K562 (cell line): ENCODE measurements around the gene TRIM13. TPM values are rescaled to one million over a fixed set of nuclear protein-coding genes. Genes with fewer than 3 reads are reported as not detected.

Experiments used
- DNMT1 ChIP-seq: fragments of 450-650 bp; IDR thresholded peaks from 2 replicates; pipeline ENCODE4 v1.6.1; 2016; ENCODE audit warnings: antibody characterized with exemption, mild to moderate bottlenecking
- E2F3 ChIP-seq: fragments of 250-450 bp; sonication (Bioruptor Pico); IDR thresholded peaks from 2 replicates; pipeline ENCODE4 v1.4.0; 2020; ENCODE audit warnings: mild to moderate bottlenecking
- GATAD2A ChIP-seq: fragments of 450-650 bp; IDR thresholded peaks from 2 replicates; pipeline ENCODE4 v1.6.1; 2017
- MYNN ChIP-seq, 2 experiments: sonication (generic); formaldehyde crosslinking in 1 of 2; IDR thresholded peaks; 2 replicates each; pipeline versions ENCODE4 v1.5.0 to v1.6.1; 2016 to 2020; ENCODE audit warnings: antibody characterized with exemption in 1 of 2, missing genetic modification reagents in 1 of 2
- PTRF ChIP-seq: fragments of 450-650 bp; IDR thresholded peaks from 2 replicates; pipeline ENCODE4 v1.6.1; 2016; ENCODE audit warnings: mild to moderate bottlenecking, missing genetic modification characterization, missing compliant biosample characterization
- ZNF121 ChIP-seq: sonication (generic); formaldehyde crosslinking; conservative IDR thresholded peaks from 2 replicates; pipeline ENCODE4 v1.8.0; 2022; ENCODE audit warnings: missing genetic modification reagents
- ZNF79 ChIP-seq: fragments of 250-450 bp; sonication (Bioruptor Pico); IDR thresholded peaks from 2 replicates; pipeline ENCODE4 v1.4.0; 2020; ENCODE audit warnings: low read depth, mild to moderate bottlenecking, moderate library complexity
- polyA plus RNA-seq, 8 experiments: library from polyadenylated mRNA; depleted of rRNA in 4 of 8; stranded (reverse) in 5 of 8; unstranded in 3 of 8; fragments of >200 nt; fragmentation: Nextera tagmentation in 2 of 8; fragmentation: Illumina TruSeq in 1 of 8; extraction: Ambion mirVana in 2 of 8; extraction: Trizol in 1 of 8; gene quantifications; 2 replicates each; pipeline versions ENCODE4 v1.2.1 to v1.2.3, GENCODE V29; 2011 to 2014; ENCODE audit warnings: inconsistent platforms in 1 of 8, missing spikeins in 1 of 8
- total RNA-seq, 7 experiments: library from RNA; depleted of rRNA in 6 of 7; stranded (reverse); fragments of >200 nt in 6 of 7; fragmentation: Illumina TruSeq in 2 of 7; extraction: Trizol in 2 of 7; gene quantifications; 2 replicates each; pipeline versions ENCODE4 v1.2.1 to v1.2.3, GENCODE V29; 2011 to 2021; ENCODE audit warnings: low replicate concordance in 1 of 7
- TF ChIP-seq, protein P1 (sequence below), 3 experiments: fragments of 200-800 bp in 1 of 3; fragments of 250-450 bp in 1 of 3; fragments of 450-650 bp in 1 of 3; sonication (Bioruptor Pico) in 1 of 3; sonication (Bioruptor generic) in 1 of 3; formaldehyde crosslinking in 1 of 3; IDR thresholded peaks; 2 replicates each; pipeline versions ENCODE4 v1.6.1 to v1.8.0; 2016 to 2022; ENCODE audit warnings: mild to moderate bottlenecking in 2 of 3, missing genetic modification characterization in 2 of 3, missing compliant biosample characterization in 1 of 3, moderate library complexity in 1 of 3
- TF ChIP-seq, protein P2 (sequence below): conservative IDR thresholded peaks from 2 replicates; pipeline ENCODE4 v1.6.1; 2011; ENCODE audit warnings: low read depth, mild to moderate bottlenecking, low read length; ENCODE audit not compliant: control insufficient read depth
- TF ChIP-seq, protein P3 (sequence below), 2 experiments: fragments of 450-650 bp; formaldehyde crosslinking in 1 of 2; IDR thresholded peaks; 2 replicates each; pipeline versions ENCODE4 v1.4.0 to v1.6.1; 2014 to 2020; ENCODE audit warnings: mild to moderate bottlenecking in 2 of 2, borderline replicate concordance in 1 of 2, low read depth in 1 of 2
- TF ChIP-seq, protein P4 (sequence below): fragments of 250-450 bp; sonication (Bioruptor Pico); IDR thresholded peaks from 2 replicates; pipeline ENCODE4 v1.9.0; 2021; ENCODE audit warnings: mild to moderate bottlenecking

Gene TRIM13
- total and polyA plus RNA-seq, 9 of the 15 experiments (the other 6 are each of a cell fraction or from before 2014, with no cell fraction given) = 12.1 to 30.6 (median 17.8) TPM

DNA sequence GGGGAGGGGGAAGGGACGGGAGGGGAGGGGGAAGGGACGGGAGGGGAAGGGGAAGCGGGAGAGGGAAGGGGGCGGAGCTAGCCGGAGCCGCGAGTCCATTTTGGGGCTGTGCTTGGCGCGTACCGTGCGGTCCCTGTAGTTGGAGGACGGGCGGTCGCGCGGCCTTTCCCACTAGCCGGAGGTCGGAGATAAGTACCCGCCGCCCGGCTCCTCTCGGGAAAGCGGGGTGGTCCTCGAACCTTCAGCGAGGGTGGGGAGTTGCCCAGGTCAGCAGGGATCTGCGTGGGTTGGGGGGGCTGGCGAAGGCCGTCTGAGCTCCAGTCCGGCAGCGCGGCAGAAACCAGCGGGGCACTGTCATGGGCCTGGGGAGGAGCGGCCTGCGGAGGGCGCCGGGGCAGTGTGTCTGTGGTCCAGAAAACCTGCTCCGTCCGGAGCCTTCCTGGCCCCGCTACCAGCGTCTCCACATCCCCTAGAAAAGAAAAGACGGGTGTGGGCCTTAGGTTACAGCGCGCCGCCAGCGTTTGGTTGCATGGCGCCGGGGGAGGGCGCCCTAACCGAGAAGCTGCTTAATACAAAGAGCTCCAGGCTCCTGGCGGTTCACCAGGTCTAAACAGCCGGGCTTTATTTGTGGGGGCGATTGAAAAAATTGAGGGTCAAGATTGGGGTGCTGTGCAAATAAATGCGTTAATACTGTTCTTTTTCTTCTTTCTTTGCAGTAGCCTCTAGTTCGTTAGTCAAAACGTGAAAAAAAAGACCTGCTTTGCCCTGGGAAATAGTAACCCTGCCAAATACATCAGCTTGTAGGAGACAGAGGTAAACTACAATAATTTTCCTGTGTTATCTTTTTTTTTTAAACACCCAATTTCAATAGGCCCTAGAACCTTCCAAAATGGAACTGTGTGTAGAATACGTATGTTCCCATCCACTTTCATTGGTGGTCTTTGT, at the start of gene TRIM13 (continued):
- no peak for TF ChIP-seq PTRF
- no peak for TF ChIP-seq DNMT1
- TF ChIP-seq, protein P1, sequence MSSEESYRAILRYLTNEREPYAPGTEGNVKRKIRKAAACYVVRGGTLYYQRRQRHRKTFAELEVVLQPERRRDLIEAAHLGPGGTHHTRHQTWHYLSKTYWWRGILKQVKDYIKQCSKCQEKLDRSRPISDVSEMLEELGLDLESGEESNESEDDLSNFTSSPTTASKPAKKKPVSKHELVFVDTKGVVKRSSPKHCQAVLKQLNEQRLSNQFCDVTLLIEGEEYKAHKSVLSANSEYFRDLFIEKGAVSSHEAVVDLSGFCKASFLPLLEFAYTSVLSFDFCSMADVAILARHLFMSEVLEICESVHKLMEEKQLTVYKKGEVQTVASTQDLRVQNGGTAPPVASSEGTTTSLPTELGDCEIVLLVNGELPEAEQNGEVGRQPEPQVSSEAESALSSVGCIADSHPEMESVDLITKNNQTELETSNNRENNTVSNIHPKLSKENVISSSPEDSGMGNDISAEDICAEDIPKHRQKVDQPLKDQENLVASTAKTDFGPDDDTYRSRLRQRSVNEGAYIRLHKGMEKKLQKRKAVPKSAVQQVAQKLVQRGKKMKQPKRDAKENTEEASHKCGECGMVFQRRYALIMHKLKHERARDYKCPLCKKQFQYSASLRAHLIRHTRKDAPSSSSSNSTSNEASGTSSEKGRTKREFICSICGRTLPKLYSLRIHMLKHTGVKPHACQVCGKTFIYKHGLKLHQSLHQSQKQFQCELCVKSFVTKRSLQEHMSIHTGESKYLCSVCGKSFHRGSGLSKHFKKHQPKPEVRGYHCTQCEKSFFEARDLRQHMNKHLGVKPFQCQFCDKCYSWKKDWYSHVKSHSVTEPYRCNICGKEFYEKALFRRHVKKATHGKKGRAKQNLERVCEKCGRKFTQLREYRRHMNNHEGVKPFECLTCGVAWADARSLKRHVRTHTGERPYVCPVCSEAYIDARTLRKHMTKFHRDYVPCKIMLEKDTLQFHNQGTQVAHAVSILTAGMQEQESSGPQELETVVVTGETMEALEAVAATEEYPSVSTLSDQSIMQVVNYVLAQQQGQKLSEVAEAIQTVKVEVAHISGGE (CRISPR knock-in tag; IDR thresholded peaks at IDR 0.05) = 0 out of 6 replicates have a peak, but pooled peaks of 1 of the 3 experiments have one; percentile 33
- no peak for TF ChIP-seq ZNF121 (CRISPR knock-in tag)
- peak; percentile 42; the same call in 1 of the 2 replicates for TF ChIP-seq MYNN (IDR thresholded peaks at IDR 0.05)
- no peak for TF ChIP-seq MYNN (CRISPR knock-in tag; IDR thresholded peaks at IDR 0.05)
- TF ChIP-seq, protein P2, sequence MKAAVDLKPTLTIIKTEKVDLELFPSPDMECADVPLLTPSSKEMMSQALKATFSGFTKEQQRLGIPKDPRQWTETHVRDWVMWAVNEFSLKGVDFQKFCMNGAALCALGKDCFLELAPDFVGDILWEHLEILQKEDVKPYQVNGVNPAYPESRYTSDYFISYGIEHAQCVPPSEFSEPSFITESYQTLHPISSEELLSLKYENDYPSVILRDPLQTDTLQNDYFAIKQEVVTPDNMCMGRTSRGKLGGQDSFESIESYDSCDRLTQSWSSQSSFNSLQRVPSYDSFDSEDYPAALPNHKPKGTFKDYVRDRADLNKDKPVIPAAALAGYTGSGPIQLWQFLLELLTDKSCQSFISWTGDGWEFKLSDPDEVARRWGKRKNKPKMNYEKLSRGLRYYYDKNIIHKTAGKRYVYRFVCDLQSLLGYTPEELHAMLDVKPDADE = 0 out of 2 replicates have a peak, but pooled peaks have one; percentile 4
- TF ChIP-seq, protein P3, sequence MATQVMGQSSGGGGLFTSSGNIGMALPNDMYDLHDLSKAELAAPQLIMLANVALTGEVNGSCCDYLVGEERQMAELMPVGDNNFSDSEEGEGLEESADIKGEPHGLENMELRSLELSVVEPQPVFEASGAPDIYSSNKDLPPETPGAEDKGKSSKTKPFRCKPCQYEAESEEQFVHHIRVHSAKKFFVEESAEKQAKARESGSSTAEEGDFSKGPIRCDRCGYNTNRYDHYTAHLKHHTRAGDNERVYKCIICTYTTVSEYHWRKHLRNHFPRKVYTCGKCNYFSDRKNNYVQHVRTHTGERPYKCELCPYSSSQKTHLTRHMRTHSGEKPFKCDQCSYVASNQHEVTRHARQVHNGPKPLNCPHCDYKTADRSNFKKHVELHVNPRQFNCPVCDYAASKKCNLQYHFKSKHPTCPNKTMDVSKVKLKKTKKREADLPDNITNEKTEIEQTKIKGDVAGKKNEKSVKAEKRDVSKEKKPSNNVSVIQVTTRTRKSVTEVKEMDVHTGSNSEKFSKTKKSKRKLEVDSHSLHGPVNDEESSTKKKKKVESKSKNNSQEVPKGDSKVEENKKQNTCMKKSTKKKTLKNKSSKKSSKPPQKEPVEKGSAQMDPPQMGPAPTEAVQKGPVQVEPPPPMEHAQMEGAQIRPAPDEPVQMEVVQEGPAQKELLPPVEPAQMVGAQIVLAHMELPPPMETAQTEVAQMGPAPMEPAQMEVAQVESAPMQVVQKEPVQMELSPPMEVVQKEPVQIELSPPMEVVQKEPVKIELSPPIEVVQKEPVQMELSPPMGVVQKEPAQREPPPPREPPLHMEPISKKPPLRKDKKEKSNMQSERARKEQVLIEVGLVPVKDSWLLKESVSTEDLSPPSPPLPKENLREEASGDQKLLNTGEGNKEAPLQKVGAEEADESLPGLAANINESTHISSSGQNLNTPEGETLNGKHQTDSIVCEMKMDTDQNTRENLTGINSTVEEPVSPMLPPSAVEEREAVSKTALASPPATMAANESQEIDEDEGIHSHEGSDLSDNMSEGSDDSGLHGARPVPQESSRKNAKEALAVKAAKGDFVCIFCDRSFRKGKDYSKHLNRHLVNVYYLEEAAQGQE (IDR thresholded peaks at IDR 0.05; ENCODE audit: borderline replicate concordance) = peak; percentile 59
- TF ChIP-seq, protein P3 (CRISPR knock-in tag; IDR thresholded peaks at IDR 0.05; ENCODE audit: low read depth) = no peak
- TF ChIP-seq GATAD2A = 0 out of 2 replicates have a peak, but pooled peaks have one; percentile 18
- TF ChIP-seq, protein P4, sequence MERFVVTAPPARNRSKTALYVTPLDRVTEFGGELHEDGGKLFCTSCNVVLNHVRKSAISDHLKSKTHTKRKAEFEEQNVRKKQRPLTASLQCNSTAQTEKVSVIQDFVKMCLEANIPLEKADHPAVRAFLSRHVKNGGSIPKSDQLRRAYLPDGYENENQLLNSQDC (CRISPR knock-in tag) = no peak
- peak; percentile 34; the same call in 1 of the 2 replicates for TF ChIP-seq E2F3 (CRISPR knock-in tag)
- TF ChIP-seq ZNF79 (CRISPR knock-in tag) = no peak
